ENCODE results near the gene TBC1D23.

Gene TBC1D23

GRCh38 chr3:100216713-100217112 lies 44.1 kb upstream of the TBC1D23 start:
- Histone ChIP-seq H3K9ac (ENCODE audit: low read length) (no peak overlapping the region), H2AFZ (ENCODE audit: low read length) (no peak overlapping the region), H3K9me3 (ENCODE audit: low read length) (peaks cover 6% of the 10 kb centered on the region; the same call in 1 of the 2 replicates), H3K4me3 (ENCODE audit: low read depth, low read length, poor library complexity, severe bottlenecking) (no peak overlapping the region), H3K36me3 (ENCODE audit: insufficient read depth, low read length) (no peaks in the 10 kb centered on the region), H3K79me2 (ENCODE audit: insufficient read depth, low read length) (no peaks in the 10 kb centered on the region), H3K27me3 (ENCODE audit: insufficient read depth, low read length) (no peaks in the 10 kb centered on the region), H3K4me2 (ENCODE audit: low read length) (no peak overlapping the region), H3K9me2 (ENCODE audit: low read depth, low read length) (no peaks in the 10 kb centered on the region), H3F3A (ENCODE audit: insufficient read depth, low read length) (no peaks in the 10 kb centered on the region), H3K4me1 (ENCODE audit: insufficient read depth, low read length, severe bottlenecking) (no peaks in the 10 kb centered on the region), H4K20me1 (ENCODE audit: insufficient read depth, low read length) (no peaks in the 10 kb centered on the region), H3K27ac (ENCODE audit: low read depth, low read length, poor library complexity, severe bottlenecking) (no peak overlapping the region)
- TF ChIP-seq, protein P1, sequence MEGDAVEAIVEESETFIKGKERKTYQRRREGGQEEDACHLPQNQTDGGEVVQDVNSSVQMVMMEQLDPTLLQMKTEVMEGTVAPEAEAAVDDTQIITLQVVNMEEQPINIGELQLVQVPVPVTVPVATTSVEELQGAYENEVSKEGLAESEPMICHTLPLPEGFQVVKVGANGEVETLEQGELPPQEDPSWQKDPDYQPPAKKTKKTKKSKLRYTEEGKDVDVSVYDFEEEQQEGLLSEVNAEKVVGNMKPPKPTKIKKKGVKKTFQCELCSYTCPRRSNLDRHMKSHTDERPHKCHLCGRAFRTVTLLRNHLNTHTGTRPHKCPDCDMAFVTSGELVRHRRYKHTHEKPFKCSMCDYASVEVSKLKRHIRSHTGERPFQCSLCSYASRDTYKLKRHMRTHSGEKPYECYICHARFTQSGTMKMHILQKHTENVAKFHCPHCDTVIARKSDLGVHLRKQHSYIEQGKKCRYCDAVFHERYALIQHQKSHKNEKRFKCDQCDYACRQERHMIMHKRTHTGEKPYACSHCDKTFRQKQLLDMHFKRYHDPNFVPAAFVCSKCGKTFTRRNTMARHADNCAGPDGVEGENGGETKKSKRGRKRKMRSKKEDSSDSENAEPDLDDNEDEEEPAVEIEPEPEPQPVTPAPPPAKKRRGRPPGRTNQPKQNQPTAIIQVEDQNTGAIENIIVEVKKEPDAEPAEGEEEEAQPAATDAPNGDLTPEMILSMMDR (IDR thresholded peaks at IDR 0.05; ENCODE audit: low read length), result no peak
- TF ChIP-seq EZH2 (IDR thresholded peaks at IDR 0.05; ENCODE audit: borderline replicate concordance, low read length), result no peak

DNA sequence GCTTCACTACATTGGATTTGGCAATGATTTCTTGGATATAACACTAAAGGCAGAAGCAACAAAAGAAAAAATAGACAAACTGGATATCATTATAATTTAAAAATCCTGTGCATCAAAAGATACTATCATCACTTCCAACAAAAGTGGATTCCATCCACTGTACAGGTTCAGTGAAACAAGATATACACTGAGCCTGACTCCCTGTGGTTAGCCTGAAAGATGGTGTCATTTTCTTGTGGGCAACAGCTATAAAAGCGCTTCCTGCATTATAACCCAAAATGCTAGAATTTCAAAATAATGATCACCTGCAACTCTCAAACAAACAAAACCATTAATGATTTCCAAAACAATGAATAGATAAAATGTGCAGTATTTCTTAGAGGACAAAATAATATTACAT lies 39.6 kb upstream of the TBC1D23 start:
- Histone ChIP-seq H2AFZ (ENCODE audit: low read length) (no peak overlapping the region), H3K9ac (ENCODE audit: low read length) (no peak overlapping the region), H3K4me1 (ENCODE audit: insufficient read depth, low read length, severe bottlenecking) (no peaks in the 10 kb centered on the region), H3K4me3 (ENCODE audit: low read depth, low read length, poor library complexity, severe bottlenecking) (no peak overlapping the region), H3K9me2 (ENCODE audit: low read depth, low read length) (no peaks in the 10 kb centered on the region), H3K36me3 (ENCODE audit: insufficient read depth, low read length) (no peaks in the 10 kb centered on the region), H3K27me3 (ENCODE audit: insufficient read depth, low read length) (no peaks in the 10 kb centered on the region), H4K20me1 (ENCODE audit: insufficient read depth, low read length) (no peaks in the 10 kb centered on the region), H3K4me2 (ENCODE audit: low read length) (no peak overlapping the region), H3K79me2 (ENCODE audit: insufficient read depth, low read length) (no peaks in the 10 kb centered on the region), H3F3A (ENCODE audit: insufficient read depth, low read length) (no peaks in the 10 kb centered on the region), H3K27ac (ENCODE audit: low read depth, low read length, poor library complexity, severe bottlenecking) (no peak overlapping the region), H3K9me3 (ENCODE audit: low read length) (peaks cover 6% of the 10 kb centered on the region; the same call in 1 of the 2 replicates)
- no peak for TF ChIP-seq EZH2 (IDR thresholded peaks at IDR 0.05; ENCODE audit: borderline replicate concordance, low read length)
- TF ChIP-seq, protein P1 (IDR thresholded peaks at IDR 0.05; ENCODE audit: low read length), result no peak

GRCh38 chr3:100225193-100225592 lies 35.6 kb upstream of the TBC1D23 start:
- Histone ChIP-seq H3K27me3 (ENCODE audit: insufficient read depth, low read length) (no peaks in the 10 kb centered on the region), H3K9me2 (ENCODE audit: low read depth, low read length) (no peaks in the 10 kb centered on the region), H3K9me3 (ENCODE audit: low read length) (peaks cover 6% of the 10 kb centered on the region; the same call in 1 of the 2 replicates), H3F3A (ENCODE audit: insufficient read depth, low read length) (no peaks in the 10 kb centered on the region), H2AFZ (ENCODE audit: low read length) (no peak overlapping the region), H3K4me2 (ENCODE audit: low read length) (no peak overlapping the region), H4K20me1 (ENCODE audit: insufficient read depth, low read length) (no peaks in the 10 kb centered on the region), H3K9ac (ENCODE audit: low read length) (no peak overlapping the region), H3K36me3 (ENCODE audit: insufficient read depth, low read length) (no peaks in the 10 kb centered on the region), H3K27ac (ENCODE audit: low read depth, low read length, poor library complexity, severe bottlenecking) (no peak overlapping the region), H3K4me1 (ENCODE audit: insufficient read depth, low read length, severe bottlenecking) (no peaks in the 10 kb centered on the region), H3K4me3 (ENCODE audit: low read depth, low read length, poor library complexity, severe bottlenecking) (no peak overlapping the region), H3K79me2 (ENCODE audit: insufficient read depth, low read length) (no peaks in the 10 kb centered on the region)
- TF ChIP-seq, protein P1 (IDR thresholded peaks at IDR 0.05; ENCODE audit: low read length), result no peak
- no peak for TF ChIP-seq EZH2 (IDR thresholded peaks at IDR 0.05; ENCODE audit: borderline replicate concordance, low read length)
